GM12872 (cell line): ENCODE results near the gene BAG2.

Experiments
- CTCF ChIP-seq: IDR thresholded peaks from 3 replicates; pipeline ENCODE4 v1.5.1; 2011; ENCODE audit warnings: low read depth, mild to moderate bottlenecking, low read length, moderate library complexity; ENCODE audit not compliant: insufficient read depth

The BAG2 gene

GRCh38 chr6:57195457-57195856 is 23.3 kb downstream of the BAG2 start:
- no peak for TF ChIP-seq CTCF

GRCh38 chr6:57198926-57199636 is 27.0 kb downstream of the BAG2 start:
- no peak for TF ChIP-seq CTCF

- no peak for TF ChIP-seq CTCF
Measured at GRCh38 chr6:57201718-57202117, 29.6 kb downstream of the BAG2 start.

GRCh38 chr6:57205550-57206328 is 33.6 kb downstream of the BAG2 start:
- no peak for TF ChIP-seq CTCF

GRCh38 chr6:57207141-57207540 is 35.0 kb downstream of the BAG2 start:
- TF ChIP-seq CTCF: no peak

GRCh38 chr6:57207872-57208271 is 35.7 kb downstream of the BAG2 start:
- no peak for TF ChIP-seq CTCF

GRCh38 chr6:57209030-57209429 is 36.9 kb downstream of the BAG2 start:
- no peak for TF ChIP-seq CTCF
